WTC11 (cell line): ENCODE results near the gene ANKRD2. TPM values are rescaled to one million over a fixed set of nuclear protein-coding genes. Genes with fewer than 3 reads are reported as not detected.

ENCODE experiments used
- ATAC-seq: fragments of 200-7000 bp; cut with Tn5 transposase; 2 replicates; pipeline ENCODE4 v1.10.0; 2021; ENCODE audit warnings: mild to moderate bottlenecking, moderate library complexity
- CTCF ChIA-PET: fragments of 300-600 bp; sonication (Branson Sonifier 250); formaldehyde crosslinking; loops from one replicate; lab custom pipeline; 2021; ENCODE audit warnings: antibody characterized with exemption; lab: Charles Lee
- POLR2A ChIA-PET: fragments of 350-600 bp; sonication (Branson Sonifier 250); formaldehyde crosslinking; loops from one replicate; lab custom pipeline; 2021; ENCODE audit warnings: antibody characterized with exemption; lab: Charles Lee
- DNase-seq: peaks from one replicate; pipeline ENCODE4 v3.0.0; 2021; ENCODE audit warnings: low spot score
- H3K27ac Mint-ChIP-seq: 2 replicates; pipeline ENCODE4 v1.8.0; 2021; ENCODE audit warnings: mixed read lengths
- H3K27me3 Mint-ChIP-seq: 2 replicates; pipeline ENCODE4 v1.8.0; 2021; ENCODE audit warnings: low read depth, mild to moderate bottlenecking, moderate library complexity, mixed read lengths
- H3K36me3 Mint-ChIP-seq: 2 replicates; pipeline ENCODE4 v1.8.0; 2021; ENCODE audit warnings: mixed read lengths
- H3K4me1 Mint-ChIP-seq: 2 replicates; pipeline ENCODE4 v1.8.0; 2022; ENCODE audit warnings: mixed read lengths
- H3K4me3 Mint-ChIP-seq: 2 replicates; pipeline ENCODE4 v1.8.0; 2021; ENCODE audit warnings: mild to moderate bottlenecking, moderate library complexity, mixed read lengths
- H3K9me3 Mint-ChIP-seq: 2 replicates; pipeline ENCODE4 v1.8.0; 2021; ENCODE audit warnings: mixed read lengths
- AR ChIP-seq: fragments of 250-450 bp; sonication (Bioruptor Pico); IDR thresholded peaks from 2 replicates; pipeline ENCODE4 v1.9.0; 2021; ENCODE audit warnings: mild to moderate bottlenecking
- CDX4 ChIP-seq: fragments of 250-450 bp; sonication (Bioruptor Pico); IDR thresholded peaks from 2 replicates; pipeline ENCODE4 v1.9.0; 2021; ENCODE audit warnings: moderate library complexity, mild to moderate bottlenecking, inconsistent platforms, borderline replicate concordance
- E2F1 ChIP-seq: sonication (generic); formaldehyde crosslinking; IDR thresholded peaks from 2 replicates; pipeline ENCODE4 v1.8.0; 2022; ENCODE audit warnings: mild to moderate bottlenecking, missing genetic modification reagents
- E2F4 ChIP-seq: sonication (generic); formaldehyde crosslinking; IDR thresholded peaks from 2 replicates; pipeline ENCODE4 v1.8.1; 2022; ENCODE audit warnings: low read depth, mild to moderate bottlenecking, moderate library complexity, missing genetic modification reagents, borderline replicate concordance
- SMAD3 ChIP-seq: sonication (generic); formaldehyde crosslinking; IDR thresholded peaks from 2 replicates; pipeline ENCODE4 v1.8.0; 2022; ENCODE audit warnings: missing genetic modification reagents, mild to moderate bottlenecking, borderline replicate concordance
- TCF7 ChIP-seq: sonication (generic); formaldehyde crosslinking; IDR thresholded peaks from 2 replicates; pipeline ENCODE4 v1.8.0; 2022; ENCODE audit warnings: mild to moderate bottlenecking, low read depth, missing genetic modification reagents, moderate library complexity
- TEAD4 ChIP-seq: sonication (generic); formaldehyde crosslinking; IDR thresholded peaks from 2 replicates; pipeline ENCODE4 v1.8.0; 2022; ENCODE audit warnings: mild to moderate bottlenecking, missing genetic modification reagents
- USF1 ChIP-seq: sonication (generic); formaldehyde crosslinking; IDR thresholded peaks from 2 replicates; pipeline ENCODE4 v1.8.0; 2022; ENCODE audit warnings: mild to moderate bottlenecking, missing genetic modification reagents
- ZNF121 ChIP-seq: sonication (generic); formaldehyde crosslinking; IDR thresholded peaks from 2 replicates; pipeline ENCODE4 v1.8.0; 2023; ENCODE audit warnings: missing genetic modification reagents
- ZNF317 ChIP-seq: sonication (generic); formaldehyde crosslinking; IDR thresholded peaks from 2 replicates; pipeline ENCODE4 v1.8.1; 2023; ENCODE audit warnings: low read depth, mild to moderate bottlenecking, moderate library complexity, missing genetic modification reagents, borderline replicate concordance
- ZNF425 ChIP-seq: fragments of 250-450 bp; sonication (Bioruptor Pico); conservative IDR thresholded peaks from 2 replicates; pipeline ENCODE4 v1.9.0; 2021; ENCODE audit warnings: mild to moderate bottlenecking
- total RNA-seq: library from RNA; stranded (reverse); gene quantifications from 3 replicates; pipeline ENCODE4 v1.2.3, GENCODE V29; 2021

The ANKRD2 gene
- total RNA-seq, 1 experiment from 2014 or later, result not detected

GRCh38 chr10:97598407-97599271, 26.1 kb downstream of the ANKRD2 start:
- CTCF ChIA-PET, result interaction anchor here (0.9 to 1.5 kb wide), 4 partner anchors 14 to 65 kb away, joined by 3 to 5 read pairs (median 3); partner anchors contain the start of gene ANKRD2

GRCh38 chr10:97599272-97599619, 26.7 kb downstream of the ANKRD2 start:
- POLR2A ChIA-PET, result no interaction called here
- TF ChIP-seq E2F4 (CRISPR knock-in tag), result no peak
- no peak for TF ChIP-seq CDX4 (CRISPR knock-in tag)
- no peak for TF ChIP-seq TCF7 (CRISPR knock-in tag)
- no peak for TF ChIP-seq ZNF425
- TF ChIP-seq AR (CRISPR knock-in tag), result no peak
- TF ChIP-seq E2F1 (CRISPR knock-in tag), result no peak
- no peak for TF ChIP-seq TEAD4 (CRISPR knock-in tag)
- Mint-ChIP-seq H3K9me3 (no peaks in the 10 kb centered on the region), H3K36me3 (no peaks in the 10 kb centered on the region), H3K27me3 (no peaks in the 10 kb centered on the region), H3K4me3 (no peak overlapping the region), H3K27ac (no peak overlapping the region), H3K4me1 (peaks cover 4% of the 10 kb centered on the region)
- CTCF ChIA-PET, result interaction anchor here (1.0 to 1.3 kb wide), 3 partner anchors 27 to 66 kb away, joined by 3 read pairs; no protein-coding TSS in a partner anchor
- ATAC-seq (no peak), DNase-seq (no peak)

More at GRCh38 chr10:97598407-97599271, 26.1 kb downstream of the ANKRD2 start:
- no peaks in the 10 kb centered on the region for H3K36me3 Mint-ChIP-seq
- TF ChIP-seq ZNF121 (CRISPR knock-in tag), result 0 out of 2 replicates have a peak, but pooled peaks have one; percentile 54
- TF ChIP-seq ZNF317 (CRISPR knock-in tag), result 0 out of 2 replicates have a peak, but pooled peaks have one; percentile 46
- TF ChIP-seq USF1 (CRISPR knock-in tag), result no peak
- no peak for TF ChIP-seq SMAD3 (CRISPR knock-in tag)
- DNase-seq (no peak), ATAC-seq (0 out of 2 replicates have a peak, but pooled peaks have one; percentile 22)
- POLR2A ChIA-PET, result no interaction called here
- peaks cover 4% of the 10 kb centered on the region for H3K4me1 Mint-ChIP-seq
- H3K27ac Mint-ChIP-seq, result no peak overlapping the region
- H3K4me3 Mint-ChIP-seq, result no peak overlapping the region
- no peaks in the 10 kb centered on the region for H3K9me3 Mint-ChIP-seq
- H3K27me3 Mint-ChIP-seq, result no peaks in the 10 kb centered on the region
